ENCODE data around the gene BMP7. TPM values are rescaled to one million over a fixed set of nuclear protein-coding genes. Genes with fewer than 3 reads are reported as not detected.
"Not testable (repeated sequence)": the region's sequence is repeated elsewhere in the genome, so short reads cannot be mapped to it uniquely, and the experiment has no call there.

BMP7 gene
- total RNA-seq, 2 experiments from 2014 or later: not detected

DNA sequence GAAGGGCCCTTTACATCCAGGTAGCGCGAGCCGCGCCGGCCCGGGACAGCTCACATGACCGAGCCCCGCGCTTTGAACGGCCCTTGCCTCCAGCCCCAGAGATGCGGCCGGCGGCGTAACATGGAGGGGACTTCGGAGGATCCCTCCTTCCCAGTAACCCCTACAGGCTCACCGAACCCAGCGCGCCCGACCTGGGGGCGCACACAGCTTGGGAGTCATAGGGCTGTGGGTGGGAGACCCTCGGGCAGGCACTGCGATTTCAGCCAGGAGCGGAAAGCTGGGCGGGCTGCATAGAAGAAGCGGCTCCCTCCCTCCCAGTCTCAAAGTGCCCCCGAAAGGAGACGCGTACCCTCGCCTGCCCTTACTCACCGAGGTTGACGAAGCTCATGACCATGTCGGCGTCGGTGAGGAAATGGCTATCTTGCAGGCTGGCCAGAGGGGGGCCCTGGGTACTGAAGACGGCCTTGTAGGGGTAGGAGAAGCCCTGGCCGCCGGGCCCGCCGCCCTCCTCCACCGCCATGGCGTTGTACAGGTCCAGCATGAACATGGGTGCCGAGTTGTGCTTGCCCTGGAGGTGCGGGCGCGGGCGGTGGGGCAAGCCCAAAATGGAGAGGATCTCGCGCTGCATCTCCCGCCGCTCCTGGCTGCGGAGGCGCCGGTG is 975 bp downstream of the BMP7 start:
- Histone ChIP-seq H3K27ac (ENCODE audit: low read depth in 1 of 2, low read length in 2 of 2) (no peak overlapping the region), H3K27me3 (ENCODE audit: control insufficient read depth in 1 of 2, insufficient read depth in 2 of 2, low read length in 2 of 2) (peaks cover 40 to 80% of the 10 kb centered on the region in 2 experiments), H3K9me3 (ENCODE audit: control insufficient read depth in 1 of 2, insufficient read depth in 1 of 2, low read length in 2 of 2) (peaks cover 0 to 9% of the 10 kb centered on the region in 2 experiments), H3K4me3 (ENCODE audit: low read length) (no peak overlapping the region), H3K36me3 (ENCODE audit: insufficient read depth, low read length) (no peaks in the 10 kb centered on the region), H3K4me1 (ENCODE audit: insufficient read depth, low read length) (no peaks in the 10 kb centered on the region)
- ChIA-PET CTCF (no interaction called here), POLR2A (no interaction called here)
- Mint-ChIP-seq H3K9me3 (no peaks in the 10 kb centered on the region), H3K27ac (no peak overlapping the region), H3K27me3 (peaks cover 84% of the 10 kb centered on the region), H3K4me3 (no peak overlapping the region), H3K36me3 (ENCODE audit: low read depth) (no peaks in the 10 kb centered on the region), H3K4me1 (ENCODE audit: low read depth) (peaks cover 10% of the 10 kb centered on the region)
- intact Hi-C loops (cut with DNase I, micrococcal nuclease): no loop called here
- ATAC-seq (ENCODE audit: poor library complexity): no peak
- no peak for DNase-seq
- TF ChIP-seq, protein P1, sequence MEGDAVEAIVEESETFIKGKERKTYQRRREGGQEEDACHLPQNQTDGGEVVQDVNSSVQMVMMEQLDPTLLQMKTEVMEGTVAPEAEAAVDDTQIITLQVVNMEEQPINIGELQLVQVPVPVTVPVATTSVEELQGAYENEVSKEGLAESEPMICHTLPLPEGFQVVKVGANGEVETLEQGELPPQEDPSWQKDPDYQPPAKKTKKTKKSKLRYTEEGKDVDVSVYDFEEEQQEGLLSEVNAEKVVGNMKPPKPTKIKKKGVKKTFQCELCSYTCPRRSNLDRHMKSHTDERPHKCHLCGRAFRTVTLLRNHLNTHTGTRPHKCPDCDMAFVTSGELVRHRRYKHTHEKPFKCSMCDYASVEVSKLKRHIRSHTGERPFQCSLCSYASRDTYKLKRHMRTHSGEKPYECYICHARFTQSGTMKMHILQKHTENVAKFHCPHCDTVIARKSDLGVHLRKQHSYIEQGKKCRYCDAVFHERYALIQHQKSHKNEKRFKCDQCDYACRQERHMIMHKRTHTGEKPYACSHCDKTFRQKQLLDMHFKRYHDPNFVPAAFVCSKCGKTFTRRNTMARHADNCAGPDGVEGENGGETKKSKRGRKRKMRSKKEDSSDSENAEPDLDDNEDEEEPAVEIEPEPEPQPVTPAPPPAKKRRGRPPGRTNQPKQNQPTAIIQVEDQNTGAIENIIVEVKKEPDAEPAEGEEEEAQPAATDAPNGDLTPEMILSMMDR (IDR thresholded peaks at IDR 0.05): no peak

DNA sequence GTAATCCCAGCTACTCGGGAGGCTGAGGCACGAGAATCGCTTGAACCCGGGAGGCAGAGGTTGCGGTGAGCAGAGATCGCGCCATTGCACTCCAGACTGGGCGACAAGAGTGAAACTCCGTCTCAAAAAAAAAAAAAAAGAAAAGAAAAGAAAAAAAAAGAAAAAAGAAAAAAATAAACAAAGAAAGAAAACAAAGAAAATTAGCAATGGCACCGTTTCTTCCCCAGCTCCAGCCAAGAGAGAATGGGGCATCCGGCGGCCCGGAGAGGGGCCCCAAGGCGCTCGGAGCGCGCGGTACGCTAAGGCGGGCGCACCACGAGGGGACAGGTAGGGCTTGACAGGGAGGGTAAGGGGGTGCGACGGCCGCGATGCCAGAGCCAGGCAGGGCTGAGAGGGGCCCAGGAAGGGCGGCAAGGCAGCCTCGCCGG is 1.5 kb downstream of the BMP7 start:
- intact Hi-C loops (cut with DNase I, micrococcal nuclease); ATAC-seq (ENCODE audit: poor library complexity); H3K4me1 Mint-ChIP-seq (ENCODE audit: low read depth); POLR2A ChIA-PET; H3K27ac Mint-ChIP-seq; H3K9me3 ChIP-seq (ENCODE audit: control insufficient read depth in 1 of 2, insufficient read depth in 1 of 2, low read length in 2 of 2); DNase-seq; H3K9me3 Mint-ChIP-seq; H3K27ac ChIP-seq (ENCODE audit: low read depth in 1 of 2, low read length in 2 of 2); H3K36me3 ChIP-seq (ENCODE audit: insufficient read depth, low read length); CTCF ChIA-PET; H3K4me3 ChIP-seq (ENCODE audit: low read length); H3K4me1 ChIP-seq (ENCODE audit: insufficient read depth, low read length); H3K36me3 Mint-ChIP-seq (ENCODE audit: low read depth); H3K4me3 Mint-ChIP-seq: not testable (repeated sequence)
- peaks cover 43 to 85% of the 10 kb centered on the region in 2 experiments for H3K27me3 ChIP-seq (ENCODE audit: control insufficient read depth in 1 of 2, insufficient read depth in 2 of 2, low read length in 2 of 2)
- H3K27me3 Mint-ChIP-seq: peaks cover 84% of the 10 kb centered on the region

DNA sequence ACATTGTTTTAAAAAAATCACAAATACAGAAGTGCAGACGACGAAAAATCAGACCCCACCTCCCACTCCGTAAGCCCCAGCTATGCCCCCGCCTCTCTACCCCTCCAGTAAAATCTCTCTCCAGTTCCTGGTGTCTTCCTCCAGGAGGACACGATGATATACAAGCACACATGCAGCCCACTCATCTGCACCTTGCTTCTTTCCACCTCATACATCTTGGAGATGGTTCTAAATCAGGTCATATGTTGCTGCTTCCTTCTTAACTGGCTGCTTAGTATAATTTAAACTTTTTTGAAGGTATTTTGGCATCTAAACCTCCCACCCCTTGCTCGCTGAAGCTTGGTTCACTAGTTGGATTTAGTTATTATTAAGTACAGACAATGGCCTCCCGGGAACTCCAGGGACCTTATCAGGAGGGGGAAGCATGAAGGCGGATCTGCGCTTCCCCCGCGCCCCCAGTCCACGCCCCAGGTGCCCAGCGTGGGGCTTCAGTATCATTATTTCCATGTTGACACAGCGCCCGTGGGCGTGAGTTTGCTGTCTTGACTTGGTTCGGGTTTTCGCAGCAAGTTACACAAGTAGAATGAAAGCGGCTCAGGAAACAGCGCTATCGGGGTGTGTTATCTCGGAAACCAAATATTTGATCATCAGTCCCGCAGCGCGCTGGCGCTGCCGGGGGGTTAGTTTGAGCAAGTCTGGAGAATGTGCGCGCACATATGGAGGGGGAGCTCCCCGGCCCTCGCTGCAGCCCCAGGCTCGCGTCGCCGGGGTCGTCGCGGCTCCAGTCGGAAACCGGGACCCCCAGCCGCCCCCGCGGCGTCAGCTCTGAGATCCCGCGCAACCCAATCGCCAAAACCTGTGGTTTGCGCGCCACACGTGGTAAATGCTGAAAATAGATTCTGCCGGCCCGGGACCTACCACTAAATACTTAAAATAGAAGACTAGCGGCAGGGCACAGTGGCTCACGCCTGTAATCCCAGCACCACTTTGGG is 2.3 kb downstream of the BMP7 start:
- ChIA-PET POLR2A (no interaction called here), CTCF (no interaction called here)
- no peak overlapping the region for H3K4me3 Mint-ChIP-seq
- peaks cover 41 to 87% of the 10 kb centered on the region in 2 experiments for H3K27me3 ChIP-seq (ENCODE audit: control insufficient read depth in 1 of 2, insufficient read depth in 2 of 2, low read length in 2 of 2)
- peaks cover 10% of the 10 kb centered on the region for H3K4me1 Mint-ChIP-seq (ENCODE audit: low read depth)
- ATAC-seq (ENCODE audit: poor library complexity) (no peak), DNase-seq (no peak)
- H3K36me3 ChIP-seq (ENCODE audit: insufficient read depth, low read length): no peaks in the 10 kb centered on the region
- H3K27me3 Mint-ChIP-seq: peaks cover 84% of the 10 kb centered on the region
- no peak overlapping the region for H3K4me3 ChIP-seq (ENCODE audit: low read length)
- H3K9me3 ChIP-seq (ENCODE audit: control insufficient read depth in 1 of 2, insufficient read depth in 1 of 2, low read length in 2 of 2): peaks cover 0 to 9% of the 10 kb centered on the region in 2 experiments
- H3K27ac ChIP-seq (ENCODE audit: low read depth in 1 of 2, low read length in 2 of 2): no peak overlapping the region
- no peaks in the 10 kb centered on the region for H3K4me1 ChIP-seq (ENCODE audit: insufficient read depth, low read length)
- H3K36me3 Mint-ChIP-seq (ENCODE audit: low read depth): no peaks in the 10 kb centered on the region
- TF ChIP-seq, protein P1 (IDR thresholded peaks at IDR 0.05): no peak
- H3K9me3 Mint-ChIP-seq: no peaks in the 10 kb centered on the region
- H3K27ac Mint-ChIP-seq: no peak overlapping the region
- intact Hi-C loops (cut with DNase I, micrococcal nuclease): no loop called here

All from CD4-positive, alpha-beta T cell (primary cell).